PC-3 (cell line): ENCODE results near the gene KCNJ6. TPM values are rescaled to one million over a fixed set of nuclear protein-coding genes. Genes with fewer than 3 reads are reported as not detected.

Experiments used
- ATAC-seq: fragments of 200-7000 bp; cut with Tn5 transposase; 2 replicates; pipeline ENCODE4 v1.9.1; 2020; ENCODE audit warnings: mild to moderate bottlenecking, moderate library complexity
- BruUV-seq: library from RNA; stranded (reverse); fragments of 400-500 nt; replicated peaks from 2 replicates; lab custom pipeline; 2021; lab: Mats Ljungman, UMichigan
- CTCF ChIA-PET: fragments of 300-600 bp; sonication (Branson Sonifier 250); formaldehyde crosslinking; loops from one replicate; lab custom pipeline; 2022; ENCODE audit warnings: antibody characterized with exemption; lab: Charles Lee
- POLR2A ChIA-PET: fragments of 300-600 bp; sonication (Branson Sonifier 250); formaldehyde crosslinking; loops from one replicate; lab custom pipeline; 2022; ENCODE audit warnings: antibody characterized with exemption; ENCODE audit not compliant: unreplicated experiment; lab: Charles Lee
- DNase-seq: peaks from one replicate; pipeline ENCODE4 v3.0.0-alpha.2; 2015
- H2AFZ ChIP-seq: fragments of 300-600 bp; sonication (generic); 2 replicates; pipeline ENCODE4 v1.6.0; 2016; ENCODE audit warnings: antibody characterized with exemption, low read length
- H3F3A ChIP-seq: fragments of 300-600 bp; sonication (generic); one replicate; pipeline ENCODE4 v1.6.0; 2017; ENCODE audit warnings: antibody characterized with exemption, low read length, control low read depth, mild to moderate bottlenecking; ENCODE audit not compliant: unreplicated experiment
- H3K27ac ChIP-seq: fragments of 300-600 bp; sonication (generic); 2 replicates; pipeline ENCODE4 v1.5.1; 2016; ENCODE audit warnings: mild to moderate bottlenecking, low read length
- H3K27me3 ChIP-seq: fragments of 300-600 bp; sonication (generic); 2 replicates; pipeline ENCODE4 v1.6.1; 2016; ENCODE audit warnings: low read length, mixed read lengths
- H3K36me3 ChIP-seq: fragments of 300-600 bp; sonication (generic); 2 replicates; pipeline ENCODE4 v1.6.1; 2016; ENCODE audit warnings: low read depth, mixed run types, low read length, mixed read lengths
- H3K4me1 ChIP-seq: fragments of 300-600 bp; sonication (generic); 2 replicates; pipeline ENCODE4 v1.5.1; 2016; ENCODE audit warnings: low read length; ENCODE audit not compliant: insufficient read depth
- H3K4me2 ChIP-seq: fragments of 300-600 bp; sonication (generic); 2 replicates; pipeline ENCODE4 v1.6.0; 2016; ENCODE audit warnings: low read length
- H3K4me3 ChIP-seq: fragments of 300-600 bp; sonication (generic); 2 replicates; pipeline ENCODE4 v1.5.1; 2016; ENCODE audit warnings: mild to moderate bottlenecking, low read length, mixed read lengths
- H3K79me2 ChIP-seq: fragments of 300-600 bp; sonication (generic); 2 replicates; pipeline ENCODE4 v1.6.1; 2017; ENCODE audit warnings: low read length, mixed read lengths
- H3K9ac ChIP-seq: fragments of 300-600 bp; sonication (generic); 2 replicates; pipeline ENCODE4 v1.6.0; 2016; ENCODE audit warnings: mild to moderate bottlenecking, low read length
- H3K9me2 ChIP-seq: fragments of 300-600 bp; sonication (generic); replicated peaks from 2 replicates; pipeline ENCODE4 v1.6.1; 2016; ENCODE audit warnings: mixed run types, low read length, mixed read lengths
- H3K9me3 ChIP-seq: fragments of 300-600 bp; sonication (generic); 2 replicates; pipeline ENCODE4 v1.6.1; 2016; ENCODE audit warnings: low read length, mixed read lengths
- H4K20me1 ChIP-seq: fragments of 300-600 bp; sonication (generic); 2 replicates; pipeline ENCODE4 v1.6.1; 2016; ENCODE audit warnings: low read length, mixed read lengths
- CTCF ChIP-seq: fragments of 300-600 bp; sonication (generic); conservative IDR thresholded peaks from 2 replicates; pipeline ENCODE4 v1.5.1; 2017; ENCODE audit warnings: antibody characterized with exemption, low read depth, mild to moderate bottlenecking, low read length
- EZH2 ChIP-seq: fragments of 300-600 bp; sonication (generic); IDR thresholded peaks from one replicate; pipeline ENCODE4 v1.6.1; 2017; ENCODE audit warnings: antibody characterized with exemption, mild to moderate bottlenecking, low read length; ENCODE audit not compliant: unreplicated experiment
- EZH2phosphoT487 ChIP-seq: fragments of 300-600 bp; sonication (generic); IDR thresholded peaks from 2 replicates; pipeline ENCODE4 v1.6.1; 2018; ENCODE audit warnings: mild to moderate bottlenecking, antibody characterized with exemption, low read length, borderline replicate concordance
- intact Hi-C: fragments of 100-400 bp; cut with micrococcal nuclease; formaldehyde crosslinking; loops from 2 replicates; pipeline ENCODE4 v1.9.0; 2023
- total RNA-seq: library from RNA; depleted of rRNA; stranded (reverse); fragments of >200 nt; gene quantifications from 2 replicates; pipeline ENCODE4 v1.2.3, GENCODE V29; 2014

The KCNJ6 gene
- total RNA-seq, 1 experiment from 2014 or later = not detected

- Histone ChIP-seq H2AFZ (no peak overlapping the region), H3K9me3 (no peaks in the 10 kb centered on the region), H3K27ac (no peak overlapping the region), H3K4me2 (no peak overlapping the region), H3K9ac (no peak overlapping the region), H3K9me2 (no peaks in the 10 kb centered on the region), H3K27me3 (no peaks in the 10 kb centered on the region), H4K20me1 (no peaks in the 10 kb centered on the region), H3K36me3 (no peaks in the 10 kb centered on the region), H3K4me3 (no peak overlapping the region), H3K4me1 (peaks cover 4% of the 10 kb centered on the region), H3K79me2 (no peaks in the 10 kb centered on the region), H3F3A (no peaks in the 10 kb centered on the region)
- BruUV-seq = no TSS peak
- ATAC-seq (no peak), DNase-seq (no peak)
- intact Hi-C loops = no loop called here
- TF ChIP-seq EZH2 (no peak), EZH2phosphoT487 (no peak), CTCF (no peak)
- POLR2A ChIA-PET = no interaction called here
- CTCF ChIA-PET = no interaction called here
Observed at GRCh38 chr21:37944496-37944895, 28.2 kb upstream of the KCNJ6 start.

GRCh38 chr21:37940691-37941090, 24.4 kb upstream of the KCNJ6 start:
- intact Hi-C loops = no loop called here
- no TSS peak for BruUV-seq
- no peaks in the 10 kb centered on the region for H3F3A ChIP-seq
- H3K4me1 ChIP-seq = peaks cover 22% of the 10 kb centered on the region
- no peak for ATAC-seq
- ChIA-PET CTCF (no interaction called here), POLR2A (no interaction called here)
- H3K27me3 ChIP-seq = no peaks in the 10 kb centered on the region
- no peak overlapping the region for H3K4me3 ChIP-seq
- no peaks in the 10 kb centered on the region for H3K9me2 ChIP-seq
- no peaks in the 10 kb centered on the region for H3K79me2 ChIP-seq
- no peaks in the 10 kb centered on the region for H3K36me3 ChIP-seq
- no peaks in the 10 kb centered on the region for H3K9me3 ChIP-seq
- H4K20me1 ChIP-seq = no peaks in the 10 kb centered on the region
- DNase-seq = peak; percentile 21
- no peak overlapping the region for H3K4me2 ChIP-seq
- no peak overlapping the region for H2AFZ ChIP-seq
- H3K9ac ChIP-seq = no peak overlapping the region
- no peak overlapping the region for H3K27ac ChIP-seq
- no peak for TF ChIP-seq EZH2
- no peak for TF ChIP-seq CTCF
- TF ChIP-seq EZH2phosphoT487 = no peak

- H3K27me3 ChIP-seq = no peaks in the 10 kb centered on the region
- H3K9ac ChIP-seq = no peak overlapping the region
- no peak overlapping the region for H3K4me2 ChIP-seq
- no peaks in the 10 kb centered on the region for H3K79me2 ChIP-seq
- H2AFZ ChIP-seq = no peak overlapping the region
- no peaks in the 10 kb centered on the region for H3F3A ChIP-seq
- H3K4me1 ChIP-seq = peaks cover 25% of the 10 kb centered on the region
- H4K20me1 ChIP-seq = no peaks in the 10 kb centered on the region
- ATAC-seq (no peak), DNase-seq (no peak)
- intact Hi-C loops = no loop called here
- H3K27ac ChIP-seq = no peak overlapping the region
- TF ChIP-seq EZH2phosphoT487 (no peak), EZH2 (no peak), CTCF (no peak)
- no peaks in the 10 kb centered on the region for H3K9me2 ChIP-seq
- BruUV-seq = no TSS peak
- ChIA-PET POLR2A (no interaction called here), CTCF (no interaction called here)
- H3K4me3 ChIP-seq = no peak overlapping the region
- no peaks in the 10 kb centered on the region for H3K9me3 ChIP-seq
- H3K36me3 ChIP-seq = no peaks in the 10 kb centered on the region
Observed at GRCh38 chr21:37939838-37940237, 23.6 kb upstream of the KCNJ6 start.
